NCI-H1092 (cell line): ENCODE measurements around the gene COX19.

Experiments
- DNase-seq: peaks from one replicate; lab custom pipeline; 2025; lab: John Stamatoyannopoulos, UW

COX19 gene

GRCh38 chr7:978049-978346 lies 2.6 kb upstream of the COX19 start:
- no peak for DNase-seq

DNA sequence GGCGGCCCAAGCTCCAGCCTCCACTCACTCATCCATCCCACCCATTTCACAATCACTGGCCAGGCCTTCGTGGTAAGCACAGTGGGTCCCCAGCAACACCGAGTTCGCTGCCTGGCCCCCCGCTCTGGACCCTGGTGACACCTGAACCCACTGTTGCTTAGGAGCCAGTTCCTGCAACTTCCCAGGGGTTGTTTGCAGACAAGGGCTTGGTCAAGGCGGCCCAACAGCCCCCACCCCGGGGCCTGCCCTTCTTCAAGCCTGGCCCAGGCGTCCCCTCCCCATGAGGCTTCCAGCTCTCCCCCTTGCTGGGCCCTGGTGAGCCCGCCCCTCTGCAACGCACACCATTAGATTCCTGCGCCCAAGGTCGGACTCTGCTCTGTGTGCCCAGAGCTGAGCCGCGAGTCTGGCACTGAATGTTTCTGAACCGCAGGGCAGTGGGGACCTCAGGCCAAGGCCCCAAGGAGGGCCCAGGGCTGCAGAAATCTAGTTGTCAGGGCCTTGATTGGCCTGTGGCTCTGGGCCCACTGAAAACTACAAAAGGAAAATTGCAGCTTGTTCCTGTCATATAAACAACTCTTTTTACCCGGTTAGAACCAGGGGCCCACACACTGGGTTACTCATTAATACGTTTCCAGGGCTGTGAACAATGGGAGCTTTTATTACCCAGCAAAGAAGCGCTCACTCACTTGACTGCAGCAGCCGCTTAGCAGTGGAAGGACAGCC lies 2.1 kb upstream of the COX19 start:
- DNase-seq, result no peak

DNA sequence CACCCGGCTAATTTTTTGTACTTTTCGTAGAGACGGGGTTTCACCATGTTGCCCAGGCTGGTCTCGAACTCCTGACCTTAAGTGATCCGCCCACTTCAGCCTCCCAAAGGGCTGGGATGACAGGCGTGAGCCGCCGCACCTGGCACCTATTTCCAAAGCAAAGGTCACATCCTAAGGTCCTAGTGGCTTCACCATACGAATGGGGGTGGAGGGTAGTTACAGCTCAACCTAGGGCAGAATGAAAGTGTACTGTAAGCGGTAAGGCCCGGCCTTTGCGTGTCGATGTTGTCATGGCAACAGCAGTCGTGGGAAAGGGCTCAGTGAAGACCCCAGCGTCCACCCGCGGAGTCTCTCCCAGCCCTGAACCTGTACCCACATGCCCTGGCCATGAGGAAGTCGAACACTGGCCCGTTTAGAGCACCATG lies 1.6 kb upstream of the COX19 start:
- no peak for DNase-seq

DNA sequence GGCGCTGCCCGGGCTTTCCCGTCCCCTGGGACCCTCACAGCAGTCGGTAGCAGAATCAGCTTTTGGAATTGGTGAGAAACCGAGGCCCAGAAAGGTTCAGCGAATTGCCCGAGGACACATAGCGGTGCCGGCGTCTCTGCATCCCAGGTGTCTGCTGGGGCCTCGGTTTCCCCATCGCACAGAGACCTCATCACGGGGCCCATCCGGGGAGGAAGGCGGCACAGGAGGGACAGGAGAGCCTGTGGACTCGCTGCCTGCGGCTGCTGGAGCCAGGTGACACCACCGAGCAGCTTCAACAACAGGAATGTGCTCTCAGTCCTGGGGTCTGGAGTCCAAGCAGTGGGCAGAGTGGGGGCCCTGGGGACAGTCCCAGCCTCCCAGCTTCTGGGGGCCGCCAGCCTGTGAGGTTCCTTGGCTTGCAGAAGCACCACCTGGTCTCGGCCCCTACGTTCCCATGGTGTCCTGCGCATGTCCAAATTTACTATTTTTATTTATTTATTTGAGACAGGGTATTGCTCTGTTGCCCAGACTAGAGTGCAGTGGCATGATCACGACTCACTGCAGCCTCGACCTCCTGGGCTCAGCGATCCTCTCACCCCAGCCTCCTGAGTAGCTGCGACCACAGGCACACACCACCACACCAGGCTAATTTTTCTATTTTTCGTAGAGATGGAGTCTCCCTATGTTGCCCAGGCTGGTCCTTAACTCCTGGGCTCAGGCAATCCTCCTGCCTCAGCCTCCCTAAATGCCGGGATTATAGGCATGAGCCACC lies 539 bp upstream of the COX19 start:
- no peak for DNase-seq

DNA sequence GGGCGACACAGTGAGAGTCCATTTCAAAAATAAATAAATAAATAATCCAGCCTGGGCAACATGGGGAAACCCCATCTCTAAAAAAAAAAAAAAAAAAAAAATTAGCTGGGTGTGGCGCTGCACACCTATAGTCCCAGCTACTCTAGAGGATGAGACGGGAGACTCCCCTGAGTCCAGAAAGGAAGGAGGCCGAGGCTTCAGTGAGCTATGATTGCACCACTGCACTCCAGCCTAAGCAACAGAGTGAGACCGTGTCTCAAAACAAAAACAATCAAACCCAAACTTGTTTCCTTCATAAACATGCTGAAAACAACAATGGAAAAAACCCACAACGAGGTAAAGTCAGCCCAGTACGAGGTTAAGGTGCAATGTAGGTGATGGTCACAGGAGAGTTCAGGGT lies 1.2 kb downstream of the COX19 start:
- no peak for DNase-seq

GRCh38 chr7:973312-973711 lies 2.0 kb downstream of the COX19 start:
- no peak for DNase-seq

GRCh38 chr7:972676-973309 lies 2.6 kb downstream of the COX19 start:
- no peak for DNase-seq

DNA sequence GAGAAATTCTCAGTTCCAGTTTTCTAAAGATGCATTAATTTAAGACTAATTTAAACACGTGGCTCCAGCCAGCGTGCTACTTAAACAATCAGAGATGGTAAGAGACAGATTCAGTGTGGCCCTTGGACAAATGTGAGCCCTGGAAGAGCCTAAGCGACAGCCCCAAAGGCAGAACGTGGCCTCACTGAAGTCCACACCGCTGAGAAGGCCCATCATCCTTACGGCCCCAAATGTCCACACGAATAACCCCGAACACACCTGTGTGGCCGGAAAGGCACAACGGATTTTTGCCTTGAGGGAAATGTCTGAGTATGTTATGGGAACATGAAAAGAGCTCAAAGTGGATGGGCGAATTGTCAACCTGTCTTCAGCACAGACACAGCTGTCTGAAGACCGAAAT lies 3.2 kb downstream of the COX19 start:
- no peak for DNase-seq

DNA sequence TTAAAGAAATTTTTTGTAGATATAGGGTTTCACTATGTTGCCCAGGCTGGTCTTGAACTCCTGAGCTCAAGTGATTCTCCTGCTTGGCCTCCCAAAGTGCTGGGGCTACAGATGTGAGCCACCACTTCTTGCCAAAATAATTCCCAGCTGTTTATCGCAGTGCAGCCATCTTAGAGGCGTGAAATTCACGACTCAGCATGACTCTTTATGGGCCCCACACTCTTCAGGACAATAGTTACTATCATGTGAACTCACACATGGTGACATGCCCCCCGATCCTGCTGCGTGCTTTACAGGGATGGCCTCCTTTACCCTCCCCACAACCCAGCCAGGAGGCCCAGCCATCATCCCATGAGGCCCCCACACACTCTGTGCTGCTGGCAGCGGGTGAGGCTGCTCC lies 4.6 kb downstream of the COX19 start:
- DNase-seq, result no peak

- DNase-seq, result no peak
These were observed 5.9 kb downstream of the COX19 start for GRCh38 chr7:969403-969802.

DNA sequence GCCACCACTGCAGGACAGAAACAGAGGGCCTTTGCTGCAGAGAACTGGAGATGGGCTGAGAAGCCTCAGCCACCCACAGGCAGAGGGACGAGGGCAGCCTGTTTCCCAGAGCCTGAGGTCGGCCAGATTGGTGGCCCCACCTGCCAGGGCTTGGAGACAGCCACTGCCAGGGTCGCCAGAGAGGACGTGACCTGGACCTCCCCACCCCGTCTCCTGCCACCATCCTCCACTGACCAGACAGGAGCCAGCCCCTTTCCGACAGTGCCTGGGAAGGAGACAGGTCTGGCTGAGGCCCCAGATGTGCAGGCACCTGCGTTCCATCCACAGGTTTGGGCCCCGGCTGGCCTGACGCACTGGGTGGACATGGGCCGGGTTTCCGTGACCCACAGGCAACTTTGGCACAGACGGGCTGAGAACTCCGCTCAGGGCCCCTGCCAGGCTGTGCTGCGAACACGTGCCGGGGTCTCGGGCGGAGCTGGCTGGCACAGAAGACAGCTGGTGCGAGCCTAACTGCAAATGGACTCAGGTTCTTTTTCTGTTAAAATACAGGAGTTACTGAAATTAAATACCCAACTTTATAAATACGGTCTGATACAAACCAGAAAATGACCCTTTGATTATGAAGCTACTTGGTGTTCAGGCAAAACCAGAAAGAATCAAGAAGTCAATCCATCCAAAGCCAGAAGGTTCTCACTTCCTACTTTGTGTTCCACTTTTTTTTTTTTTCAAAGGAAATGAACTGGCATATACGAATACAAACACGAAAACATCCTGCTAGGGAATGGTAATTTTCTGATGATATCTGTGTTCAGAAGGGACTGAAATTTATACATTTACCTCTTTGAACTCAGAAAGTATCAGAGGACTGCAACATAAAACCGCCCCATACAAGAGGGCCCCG lies 6.9 kb downstream of the COX19 start:
- no peak for DNase-seq

GRCh38 chr7:967361-968082 lies 7.8 kb downstream of the COX19 start:
- no peak for DNase-seq

DNA sequence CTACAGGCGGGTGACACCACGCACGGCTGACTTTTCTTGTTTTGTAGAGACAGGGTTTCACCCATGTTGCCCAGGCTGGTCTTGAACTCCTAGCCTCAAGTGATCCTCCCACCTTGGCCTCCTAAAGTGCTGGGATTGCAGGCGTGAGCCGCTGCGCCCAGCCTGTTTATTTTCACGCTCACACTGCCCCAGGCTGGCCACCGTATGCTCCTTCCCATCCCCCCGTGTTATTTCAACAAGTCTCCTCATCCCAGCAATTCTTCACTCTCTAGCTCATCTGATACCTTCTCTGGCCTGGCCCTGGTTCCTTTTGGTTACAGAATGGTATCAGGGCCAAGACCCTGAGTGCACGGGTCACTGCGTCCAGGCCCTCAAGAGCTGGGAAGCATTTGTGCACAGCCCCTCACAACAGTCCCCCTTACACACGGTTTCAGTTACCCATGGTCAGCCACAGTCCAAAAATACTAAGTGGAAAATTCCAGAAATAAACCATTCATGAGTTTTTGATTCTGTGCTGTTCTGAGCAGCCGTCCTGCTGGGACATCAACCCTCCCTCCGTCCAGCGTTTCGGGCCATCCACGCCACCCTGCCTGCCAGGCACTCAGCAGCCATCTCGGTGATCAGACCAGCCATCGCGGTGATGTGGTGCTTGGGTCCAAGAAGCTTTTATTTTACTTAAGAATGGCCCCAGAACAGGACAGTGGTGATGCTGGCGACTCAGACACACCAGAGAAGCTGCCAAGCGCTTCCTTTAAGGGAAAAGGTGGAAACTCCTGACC lies 8.9 kb downstream of the COX19 start:
- DNase-seq, result no peak

- DNase-seq, result no peak
These were observed 10.7 kb downstream of the COX19 start for GRCh38 chr7:964401-965231.

GRCh38 chr7:963236-964078 lies 11.9 kb downstream of the COX19 start:
- DNase-seq, result no peak

DNA sequence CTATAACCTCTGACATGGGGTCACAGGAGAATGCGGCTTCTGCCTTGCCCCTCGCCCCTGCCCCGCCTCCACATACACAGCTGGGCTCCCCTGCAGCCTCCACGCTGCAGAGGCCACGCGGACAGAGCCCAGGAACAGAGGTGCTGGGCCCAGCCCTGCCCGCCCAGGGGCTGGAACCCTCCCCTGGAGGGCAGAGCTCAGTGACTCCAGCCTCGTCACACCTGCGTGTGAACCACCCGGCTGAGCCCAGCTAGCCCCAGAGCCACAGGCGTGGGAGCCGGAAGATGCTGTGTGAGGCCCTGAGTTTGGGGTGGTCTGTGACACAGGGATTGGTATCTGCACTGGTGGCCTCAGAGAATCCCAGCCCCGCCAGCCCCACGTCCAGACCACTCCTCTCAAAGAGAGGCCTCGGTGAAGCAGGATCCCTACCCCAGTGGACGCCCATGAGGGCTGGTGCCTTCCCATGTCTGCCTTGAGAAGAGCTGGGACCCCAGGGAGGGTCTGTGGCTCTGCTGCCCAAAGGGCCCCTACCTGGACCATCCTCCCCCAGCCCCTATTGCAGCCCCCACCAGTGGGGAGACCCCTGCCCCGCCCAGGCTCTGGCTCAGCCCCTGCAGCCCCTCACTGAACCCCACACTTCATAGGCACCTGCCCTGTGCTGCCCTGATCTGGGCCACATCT lies 12.8 kb downstream of the COX19 start:
- DNase-seq, result no peak

DNA sequence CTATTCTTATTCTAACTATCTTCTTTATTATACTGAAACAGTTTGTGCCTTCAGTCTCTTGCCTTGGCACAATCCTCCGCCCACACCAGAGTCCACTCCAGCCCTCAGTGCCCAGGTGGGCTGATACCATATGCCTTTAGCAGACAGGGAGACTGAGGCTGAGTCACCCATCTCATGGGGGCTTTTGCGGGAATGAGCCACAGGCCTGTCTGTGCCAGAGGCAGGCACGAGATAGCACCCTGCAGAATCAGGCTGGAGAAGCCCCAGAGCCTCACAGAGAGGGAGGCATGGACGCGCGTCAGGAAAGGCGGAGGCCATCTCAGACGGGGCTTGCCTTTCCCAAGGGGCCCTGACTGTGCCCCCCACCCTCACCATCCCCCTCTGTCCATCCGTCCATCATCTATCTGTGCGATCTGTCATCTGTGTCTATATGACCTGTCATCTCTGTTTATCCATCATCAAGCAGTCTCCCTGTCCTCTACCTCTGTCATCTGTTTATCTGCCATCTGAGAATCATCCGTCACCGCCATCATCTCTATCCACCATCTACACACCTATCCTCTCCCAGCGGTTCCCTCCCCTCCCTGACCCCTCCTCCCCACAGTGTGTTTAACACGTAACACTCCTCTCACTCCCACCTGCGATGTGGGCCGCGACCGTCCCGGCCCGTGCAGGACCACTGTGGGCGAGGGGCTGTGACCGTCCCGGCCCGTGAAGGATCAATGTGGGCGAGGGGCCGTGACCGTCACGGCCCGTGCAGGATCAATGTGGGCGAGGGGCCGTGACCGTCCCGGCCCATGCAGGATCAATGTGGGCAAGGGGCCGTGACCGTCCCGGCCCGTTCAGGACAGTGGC lies 13.6 kb downstream of the COX19 start:
- DNase-seq, result no peak
